ENCODE data around the gene THAP2. TPM values are rescaled to one million over a fixed set of nuclear protein-coding genes. Genes with fewer than 3 reads are reported as not detected.
"Not testable (repeated sequence)": the region's sequence is repeated elsewhere in the genome, so short reads cannot be mapped to it uniquely, and the experiment has no call there.

Gene THAP2
- total RNA-seq, 2 experiments from 2014 or later = 6.4 to 7.7 TPM

DNA sequence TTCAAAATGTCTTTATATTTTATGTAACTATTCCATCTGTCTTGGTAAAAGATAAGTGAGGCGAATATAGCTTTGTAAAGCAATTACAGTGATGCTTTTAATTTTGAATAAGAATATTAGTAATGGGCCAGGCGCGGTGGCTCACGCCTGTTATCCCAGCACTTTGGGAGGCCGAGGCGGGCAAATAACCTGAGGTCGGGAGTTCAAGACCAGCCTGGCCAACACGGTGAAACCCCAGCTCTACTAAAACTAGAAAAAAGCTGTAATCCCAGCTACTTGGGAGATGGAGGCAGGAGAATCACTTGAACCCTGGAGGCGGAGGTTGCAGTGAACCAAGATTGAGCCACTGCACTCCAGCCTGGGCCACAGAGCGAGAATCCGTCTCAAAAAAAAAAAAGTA lies 23.1 kb downstream of the THAP2 start:
- H3K9me3 Mint-ChIP-seq; H3K27ac Mint-ChIP-seq; DNase-seq; H3K27me3 Mint-ChIP-seq; H3K36me3 Mint-ChIP-seq (ENCODE audit: low read depth): not testable (repeated sequence)
- Mint-ChIP-seq H3K4me1 (peaks cover 36% of the 10 kb centered on the region), H3K4me3 (peak overlapping the region; percentile 85)
- ChIA-PET POLR2A (interaction anchor here (0.6 to 5.1 kb wide), 10 partner anchors 8 to 155 kb away, joined by 4 to 218 read pairs (median 13); partner anchors contain the start of genes RAB21, TBC1D15, THAP2 and ZFC3H1), CTCF (interaction anchor here (0.9 to 3.6 kb wide), 7 partner anchors 10 to 68 kb away, joined by 4 to 46 read pairs (median 15); partner anchors contain the start of genes RAB21, THAP2 and ZFC3H1)

DNA sequence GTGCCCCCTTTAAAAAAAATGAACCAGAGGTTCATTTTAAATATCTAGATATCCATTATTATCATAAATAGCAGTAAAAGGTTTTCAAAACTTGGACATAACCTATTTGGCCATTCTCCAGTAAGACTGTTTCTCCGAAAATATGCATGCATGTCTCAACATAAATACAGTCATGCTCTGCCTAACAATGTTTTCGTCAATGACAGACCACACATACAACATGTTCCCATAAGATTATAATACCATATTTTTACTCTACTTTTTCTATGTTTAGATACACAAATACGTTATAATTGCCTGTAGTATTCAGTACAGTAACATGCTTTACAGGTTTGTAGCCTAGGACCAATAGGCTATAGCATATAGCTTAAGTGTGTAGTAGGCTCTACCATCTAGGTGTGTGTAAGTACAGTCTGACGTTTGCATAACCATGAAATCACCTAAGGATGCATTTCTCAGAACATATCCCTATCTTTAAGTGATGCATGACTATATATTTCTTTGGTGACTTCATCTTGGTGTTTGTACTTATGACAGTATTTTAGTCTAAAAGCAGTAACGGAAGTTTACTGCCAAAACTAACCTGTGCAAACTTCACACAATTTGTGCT lies 25.0 kb downstream of the THAP2 start:
- CTCF ChIA-PET = interaction anchor here (0.7 kb wide), 1 partner anchor 61 kb away, joined by 3 read pairs; no protein-coding TSS in a partner anchor
- no peaks in the 10 kb centered on the region for H3K9me3 Mint-ChIP-seq
- H3K4me3 Mint-ChIP-seq = no peak overlapping the region
- peaks cover 5% of the 10 kb centered on the region for H3K36me3 Mint-ChIP-seq (ENCODE audit: low read depth)
- peaks cover 32% of the 10 kb centered on the region for H3K4me1 Mint-ChIP-seq
- no peak for DNase-seq
- no peak overlapping the region for H3K27ac Mint-ChIP-seq
- POLR2A ChIA-PET = no interaction called here
- H3K27me3 Mint-ChIP-seq = no peaks in the 10 kb centered on the region

- Mint-ChIP-seq H3K4me1 (peaks cover 22% of the 10 kb centered on the region), H3K36me3 (ENCODE audit: low read depth) (peaks cover 8% of the 10 kb centered on the region), H3K27ac (no peak overlapping the region), H3K4me3 (no peak overlapping the region), H3K27me3 (no peaks in the 10 kb centered on the region), H3K9me3 (no peaks in the 10 kb centered on the region)
- ChIA-PET CTCF (no interaction called here), POLR2A (no interaction called here)
- DNase-seq = no peak
Observed at GRCh38 chr12:71691504-71692129, 27.5 kb downstream of the THAP2 start.

DNA sequence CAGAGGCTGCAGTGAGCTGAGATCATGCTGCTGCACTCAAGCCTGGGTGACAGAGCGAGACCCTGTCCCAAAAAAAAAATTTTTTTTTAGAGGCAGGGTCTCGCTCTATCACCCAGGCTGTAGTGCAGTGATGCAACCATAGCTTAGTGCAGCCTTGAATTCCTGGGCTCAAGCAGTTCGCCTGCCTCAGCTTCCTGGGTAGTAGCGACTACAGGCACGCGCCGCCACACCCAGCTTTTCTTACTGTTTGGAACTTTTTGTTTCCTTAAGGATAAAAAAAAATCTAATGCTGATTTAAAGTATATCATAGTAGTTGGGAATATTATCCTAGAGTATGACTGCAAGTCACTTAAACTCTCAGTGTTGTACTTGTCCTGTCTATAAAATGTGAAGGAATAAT lies 29.0 kb downstream of the THAP2 start:
- no peaks in the 10 kb centered on the region for H3K9me3 Mint-ChIP-seq
- H3K36me3 Mint-ChIP-seq (ENCODE audit: low read depth) = peaks cover 13% of the 10 kb centered on the region
- ChIA-PET CTCF (no interaction called here), POLR2A (no interaction called here)
- H3K4me1 Mint-ChIP-seq = peaks cover 12% of the 10 kb centered on the region
- no peak overlapping the region for H3K4me3 Mint-ChIP-seq
- no peak for DNase-seq
- H3K27ac Mint-ChIP-seq = no peak overlapping the region
- no peaks in the 10 kb centered on the region for H3K27me3 Mint-ChIP-seq

GRCh38 chr12:71693651-71694050 lies 29.6 kb downstream of the THAP2 start:
- DNase-seq, POLR2A ChIA-PET, H3K4me1 Mint-ChIP-seq, H3K27ac Mint-ChIP-seq, H3K27me3 Mint-ChIP-seq, CTCF ChIA-PET, H3K9me3 Mint-ChIP-seq, H3K4me3 Mint-ChIP-seq: not testable (repeated sequence)
- H3K36me3 Mint-ChIP-seq (ENCODE audit: low read depth) = peaks cover 18% of the 10 kb centered on the region

GRCh38 chr12:71694099-71694820 lies 30.2 kb downstream of the THAP2 start:
- Mint-ChIP-seq H3K4me1 (peaks cover 3% of the 10 kb centered on the region), H3K27me3 (no peaks in the 10 kb centered on the region), H3K4me3 (no peak overlapping the region), H3K27ac (no peak overlapping the region), H3K9me3 (no peaks in the 10 kb centered on the region), H3K36me3 (ENCODE audit: low read depth) (peaks cover 24% of the 10 kb centered on the region)
- DNase-seq = no peak
- ChIA-PET CTCF (interaction anchor here (2.2 kb wide), 1 partner anchor 8 kb away, joined by 5 read pairs; the partner anchor contains the start of gene TMEM19), POLR2A (interaction anchor here (1.6 kb wide), 1 partner anchor 8 kb away, joined by 4 read pairs; no protein-coding TSS in a partner anchor)

DNA sequence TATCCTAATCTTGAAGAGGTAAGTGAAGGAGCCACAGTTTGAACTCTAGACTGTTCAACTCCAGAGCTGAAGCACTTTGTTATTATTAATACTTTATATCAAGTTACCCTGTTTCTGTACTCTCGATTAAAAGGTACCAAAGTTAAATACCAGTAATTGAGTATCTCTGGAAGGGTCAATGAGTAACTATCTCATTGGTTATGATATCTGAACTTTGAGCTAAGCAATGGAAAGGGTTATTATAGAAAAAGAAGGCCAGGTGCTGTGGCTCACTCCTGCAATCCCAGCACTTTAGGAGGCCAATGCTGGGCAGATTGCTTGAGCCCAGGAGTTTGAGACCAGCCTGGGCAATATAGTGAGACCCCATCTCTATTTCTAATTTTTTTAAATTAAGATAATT lies 31.7 kb downstream of the THAP2 start:
- ChIA-PET POLR2A (interaction anchor here (1.6 kb wide), 1 partner anchor 9 kb away, joined by 4 read pairs; no protein-coding TSS in a partner anchor), CTCF (interaction anchor here (2.2 kb wide), 1 partner anchor 10 kb away, joined by 5 read pairs; the partner anchor contains the start of gene TMEM19)
- DNase-seq = no peak
- H3K4me1 Mint-ChIP-seq = no peaks in the 10 kb centered on the region
- peaks cover 37% of the 10 kb centered on the region for H3K36me3 Mint-ChIP-seq (ENCODE audit: low read depth)
- H3K9me3 Mint-ChIP-seq = no peaks in the 10 kb centered on the region
- no peak overlapping the region for H3K4me3 Mint-ChIP-seq
- H3K27ac Mint-ChIP-seq = no peak overlapping the region
- no peaks in the 10 kb centered on the region for H3K27me3 Mint-ChIP-seq

DNA sequence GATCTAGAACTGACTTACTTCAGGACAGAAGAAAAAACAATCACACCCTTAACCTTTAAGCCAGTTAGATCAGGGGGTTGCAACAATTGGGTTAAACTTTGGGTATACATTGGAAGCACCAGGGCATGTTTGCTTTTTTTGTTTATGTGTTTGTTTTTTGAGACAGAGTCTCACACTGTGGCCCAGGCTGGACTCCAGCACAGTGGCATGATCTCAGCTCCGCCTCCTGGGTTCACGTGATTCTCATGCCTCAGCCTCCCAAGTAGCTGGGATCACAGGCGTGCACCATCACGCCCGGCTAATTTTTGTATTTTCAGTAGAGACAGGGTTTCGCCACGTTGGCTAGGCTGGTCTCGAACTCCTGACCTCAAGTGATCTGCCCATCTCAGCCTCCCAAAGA lies 38.1 kb downstream of the THAP2 start:
- DNase-seq, POLR2A ChIA-PET, H3K27me3 Mint-ChIP-seq, CTCF ChIA-PET, H3K4me1 Mint-ChIP-seq, H3K27ac Mint-ChIP-seq, H3K4me3 Mint-ChIP-seq, H3K9me3 Mint-ChIP-seq: not testable (repeated sequence)
- peaks cover 37% of the 10 kb centered on the region for H3K36me3 Mint-ChIP-seq (ENCODE audit: low read depth)

DNA sequence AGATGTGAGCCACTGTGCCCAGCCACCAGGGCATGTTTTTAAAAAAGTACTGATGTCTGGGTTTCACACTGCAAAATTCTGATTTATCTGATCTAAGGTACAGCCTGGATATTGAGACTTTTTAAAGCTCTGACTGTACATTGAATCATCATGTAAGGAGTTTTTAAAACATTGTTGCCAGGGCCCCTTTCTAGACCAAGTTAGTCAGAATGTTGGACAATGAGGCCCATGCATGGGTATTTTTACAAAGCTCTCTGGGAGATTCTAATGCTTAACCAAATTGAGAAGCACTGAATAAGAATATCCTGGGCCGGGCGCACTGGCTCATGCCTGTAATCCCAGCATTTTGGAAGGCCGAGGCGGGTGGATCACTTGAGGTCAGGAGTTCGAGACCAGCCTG lies 38.5 kb downstream of the THAP2 start:
- no peaks in the 10 kb centered on the region for H3K27me3 Mint-ChIP-seq
- ChIA-PET POLR2A (no interaction called here), CTCF (no interaction called here)
- no peaks in the 10 kb centered on the region for H3K9me3 Mint-ChIP-seq
- peaks cover 37% of the 10 kb centered on the region for H3K36me3 Mint-ChIP-seq (ENCODE audit: low read depth)
- no peak overlapping the region for H3K27ac Mint-ChIP-seq
- no peak overlapping the region for H3K4me3 Mint-ChIP-seq
- no peak for DNase-seq
- peaks cover 4% of the 10 kb centered on the region for H3K4me1 Mint-ChIP-seq

DNA sequence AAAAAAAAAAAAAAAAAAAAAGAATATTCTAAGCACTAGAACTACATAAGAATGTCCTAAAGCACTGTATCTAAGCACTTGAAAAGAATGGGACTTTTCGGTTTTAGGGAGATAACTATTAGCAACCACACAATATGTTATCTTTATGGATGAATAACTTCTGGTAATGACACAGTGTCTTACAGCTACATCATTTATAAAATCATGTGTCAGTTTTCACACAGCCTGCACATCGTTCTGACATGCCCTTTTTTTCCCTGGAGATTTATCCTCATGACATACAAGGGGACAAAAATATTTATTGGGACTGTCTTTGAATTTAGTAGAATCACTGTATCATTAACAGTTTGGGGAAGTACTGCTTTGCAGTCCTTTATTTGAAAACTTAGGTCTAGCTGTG lies 39.1 kb downstream of the THAP2 start:
- no peak overlapping the region for H3K27ac Mint-ChIP-seq
- no peaks in the 10 kb centered on the region for H3K27me3 Mint-ChIP-seq
- peaks cover 10% of the 10 kb centered on the region for H3K4me1 Mint-ChIP-seq
- no peak overlapping the region for H3K4me3 Mint-ChIP-seq
- H3K9me3 Mint-ChIP-seq = no peaks in the 10 kb centered on the region
- ChIA-PET CTCF (interaction anchor here (1.3 kb wide), 1 partner anchor 44 kb away, joined by 4 read pairs; no protein-coding TSS in a partner anchor), POLR2A (interaction anchor here (1.1 kb wide), 1 partner anchor 17 kb away, joined by 6 read pairs; the partner anchor contains the start of gene TMEM19)
- DNase-seq = no peak
- peaks cover 35% of the 10 kb centered on the region for H3K36me3 Mint-ChIP-seq (ENCODE audit: low read depth)

DNA sequence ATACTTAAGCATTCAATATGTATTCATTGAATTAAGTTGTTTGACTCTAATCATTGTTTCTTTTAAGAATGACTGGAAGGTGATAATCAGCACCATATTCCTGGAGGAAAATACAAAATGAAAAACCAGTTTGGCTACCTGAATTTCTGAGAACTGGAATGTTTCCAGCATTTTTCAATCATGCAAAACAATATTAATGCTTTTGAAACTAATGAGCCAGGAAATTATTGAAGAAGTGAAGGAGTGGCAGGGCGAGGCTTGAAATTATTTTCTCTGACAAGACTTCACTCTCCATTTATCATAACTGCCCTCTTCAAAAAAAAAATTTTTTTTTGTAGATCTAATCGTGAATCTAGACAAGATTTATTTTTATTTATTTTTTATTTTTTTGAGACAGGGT lies 40.8 kb downstream of the THAP2 start:
- peaks cover 20% of the 10 kb centered on the region for H3K4me1 Mint-ChIP-seq
- H3K9me3 Mint-ChIP-seq = no peaks in the 10 kb centered on the region
- CTCF ChIA-PET = interaction anchor here (1.2 kb wide), 1 partner anchor 43 kb away, joined by 4 read pairs; no protein-coding TSS in a partner anchor

GRCh38 chr12:71708658-71709057 lies 44.6 kb downstream of the THAP2 start:
- ChIA-PET POLR2A (interaction anchor here (1.0 to 1.8 kb wide), 4 partner anchors 22 to 45 kb away, joined by 3 to 10 read pairs (median 4); partner anchors contain the start of genes THAP2, TMEM19 and ZFC3H1), CTCF (interaction anchor here (1.4 kb wide), 1 partner anchor 38 kb away, joined by 4 read pairs; no protein-coding TSS in a partner anchor)
- Mint-ChIP-seq H3K27ac (no peak overlapping the region), H3K4me3 (no peak overlapping the region), H3K36me3 (ENCODE audit: low read depth) (peaks cover 13% of the 10 kb centered on the region), H3K27me3 (peaks cover 14% of the 10 kb centered on the region), H3K4me1 (peaks cover 20% of the 10 kb centered on the region), H3K9me3 (peaks cover 6% of the 10 kb centered on the region)
- no peak for DNase-seq

More for the DNA sequence above, 40.8 kb downstream of the THAP2 start:
- DNase-seq = no peak
- no peak overlapping the region for H3K27ac Mint-ChIP-seq
- no peaks in the 10 kb centered on the region for H3K27me3 Mint-ChIP-seq
- POLR2A ChIA-PET = no interaction called here
- H3K36me3 Mint-ChIP-seq (ENCODE audit: low read depth) = peaks cover 18% of the 10 kb centered on the region
- H3K4me3 Mint-ChIP-seq = no peak overlapping the region
